DND-41 (cell line): ENCODE data around the gene ZNF445.

Experiments
- ATAC-seq: fragments of 200-7000 bp; cut with Tn5 transposase; 3 replicates; pipeline ENCODE4 v1.9.1; 2021; ENCODE audit warnings: low read depth; ENCODE audit not compliant: insufficient read depth
- DNase-seq: peaks from one replicate; pipeline ENCODE4 v3.0.0-alpha.2; 2020
- H2AFZ ChIP-seq: 2 replicates; pipeline ENCODE4 v1.6.0; 2012; ENCODE audit warnings: low read depth, low read length
- H3K27ac ChIP-seq: 2 replicates; pipeline ENCODE4 v1.5.1; 2012; ENCODE audit warnings: low read length, inconsistent platforms
- H3K27me3 ChIP-seq: fragments of 200-600 bp; sonication (generic); 2 replicates; pipeline ENCODE4 v1.6.0; 2012; ENCODE audit warnings: low read length, mild to moderate bottlenecking, inconsistent platforms; ENCODE audit not compliant: insufficient read depth, poor library complexity
- H3K36me3 ChIP-seq: 2 replicates; pipeline ENCODE4 v1.5.1; 2012; ENCODE audit warnings: low read length, inconsistent platforms; ENCODE audit not compliant: insufficient read depth
- H3K4me1 ChIP-seq: 2 replicates; pipeline ENCODE4 v1.5.1; 2012; ENCODE audit warnings: mild to moderate bottlenecking, low read length; ENCODE audit not compliant: insufficient read depth
- H3K4me2 ChIP-seq: 2 replicates; pipeline ENCODE4 v1.6.0; 2012; ENCODE audit warnings: mild to moderate bottlenecking, moderate library complexity, low read length, inconsistent platforms; ENCODE audit not compliant: insufficient read depth
- H3K4me3 ChIP-seq, 2 experiments: fragments of 200-600 bp in 1 of 2; shearing (Covaris generic) in 1 of 2; 2 replicates each; pipeline ENCODE4 v1.5.1; 2012 to 2016; ENCODE audit warnings: inconsistent platforms in 2 of 2, low read length in 2 of 2, mild to moderate bottlenecking in 2 of 2, low read depth in 1 of 2, moderate library complexity in 1 of 2
- H3K79me2 ChIP-seq: 2 replicates; pipeline ENCODE4 v1.6.0; 2012; ENCODE audit warnings: low read length, inconsistent platforms; ENCODE audit not compliant: insufficient read depth
- H3K9ac ChIP-seq: 2 replicates; pipeline ENCODE4 v1.6.0; 2012; ENCODE audit warnings: low read depth, mild to moderate bottlenecking, inconsistent platforms, low read length, moderate library complexity
- H3K9me3 ChIP-seq: 2 replicates; pipeline ENCODE4 v1.5.1; 2012; ENCODE audit warnings: low read length, moderate library complexity, mild to moderate bottlenecking, inconsistent platforms; ENCODE audit not compliant: insufficient read depth, severe bottlenecking
- H4K20me1 ChIP-seq: 2 replicates; pipeline ENCODE4 v1.6.0; 2012; ENCODE audit warnings: low read length; ENCODE audit not compliant: insufficient read depth
- EZH2 ChIP-seq: IDR thresholded peaks from 3 replicates; pipeline ENCODE4 v1.6.1; 2012; ENCODE audit warnings: borderline replicate concordance, low read depth, mild to moderate bottlenecking, moderate library complexity, low read length, inconsistent platforms; ENCODE audit not compliant: severe bottlenecking
- TF ChIP-seq, protein P1 (sequence below): IDR thresholded peaks from 2 replicates; pipeline ENCODE4 v1.5.1; 2012; ENCODE audit warnings: borderline replicate concordance, low read length, moderate library complexity, mild to moderate bottlenecking; ENCODE audit not compliant: poor library complexity, severe bottlenecking; ENCODE audit errors: extremely low read depth

The ZNF445 gene

DNA sequence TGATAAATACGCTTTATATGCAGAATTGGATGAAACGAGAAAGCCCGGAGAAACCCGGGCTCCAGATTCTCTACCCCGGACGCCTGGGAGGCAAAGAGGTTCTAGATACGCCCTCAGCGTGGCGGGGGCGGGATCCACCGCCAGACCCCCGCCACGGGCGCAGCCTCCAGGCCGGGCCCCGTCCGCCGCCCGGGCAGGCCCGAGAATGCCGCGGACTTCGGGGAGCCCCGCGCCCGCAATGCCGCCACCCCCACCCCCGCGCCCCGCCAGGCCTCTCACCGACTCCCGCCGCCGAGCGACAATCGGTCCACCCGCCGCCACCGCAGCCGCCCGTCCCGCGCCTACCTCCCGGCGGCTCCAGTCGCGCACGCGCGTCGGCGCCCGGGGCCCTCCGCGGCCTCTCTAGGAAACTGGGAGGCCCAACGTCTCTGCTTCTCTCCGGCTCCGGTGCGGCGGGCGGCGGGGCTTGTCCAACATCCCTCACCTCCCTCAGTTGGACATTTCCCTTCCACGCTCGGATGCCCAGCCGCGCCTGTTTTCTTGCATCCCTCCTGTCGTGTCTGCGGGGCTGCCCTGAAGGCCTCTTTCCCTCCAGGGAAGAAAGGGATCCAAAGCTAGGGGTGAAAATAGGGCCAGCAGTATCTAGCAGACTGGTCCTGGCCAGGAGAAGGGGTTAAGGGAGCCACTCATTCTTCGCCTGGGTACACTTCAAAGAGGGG is at the start of gene ZNF445:
TSS of gene ZNF445 (minus strand) at position 359 of the 719 bp plus-strand sequence. CDS start 22,121 bp downstream, outside the sequence.
- Histone ChIP-seq H3K27me3 (no peaks in the 10 kb centered on the region), H3K4me1 (peaks cover 40% of the 10 kb centered on the region), H3K4me2 (peak within 1 kb of the TSS; percentile 84), H3K27ac (peak within 1 kb of the TSS; percentile 88), H3K4me3 (peak within 1 kb of the TSS; percentile 77 to 79), H2AFZ (peak within 1 kb of the TSS; percentile 100), H3K9ac (peak within 1 kb of the TSS; percentile 75), H3K79me2 (peaks cover 52% of the 10 kb centered on the region), H3K36me3 (no peaks in the 10 kb centered on the region), H4K20me1 (peaks cover 6% of the 10 kb centered on the region; the same call in 1 of the 2 replicates), H3K9me3 (no peaks in the 10 kb centered on the region)
- TF ChIP-seq, protein P1, sequence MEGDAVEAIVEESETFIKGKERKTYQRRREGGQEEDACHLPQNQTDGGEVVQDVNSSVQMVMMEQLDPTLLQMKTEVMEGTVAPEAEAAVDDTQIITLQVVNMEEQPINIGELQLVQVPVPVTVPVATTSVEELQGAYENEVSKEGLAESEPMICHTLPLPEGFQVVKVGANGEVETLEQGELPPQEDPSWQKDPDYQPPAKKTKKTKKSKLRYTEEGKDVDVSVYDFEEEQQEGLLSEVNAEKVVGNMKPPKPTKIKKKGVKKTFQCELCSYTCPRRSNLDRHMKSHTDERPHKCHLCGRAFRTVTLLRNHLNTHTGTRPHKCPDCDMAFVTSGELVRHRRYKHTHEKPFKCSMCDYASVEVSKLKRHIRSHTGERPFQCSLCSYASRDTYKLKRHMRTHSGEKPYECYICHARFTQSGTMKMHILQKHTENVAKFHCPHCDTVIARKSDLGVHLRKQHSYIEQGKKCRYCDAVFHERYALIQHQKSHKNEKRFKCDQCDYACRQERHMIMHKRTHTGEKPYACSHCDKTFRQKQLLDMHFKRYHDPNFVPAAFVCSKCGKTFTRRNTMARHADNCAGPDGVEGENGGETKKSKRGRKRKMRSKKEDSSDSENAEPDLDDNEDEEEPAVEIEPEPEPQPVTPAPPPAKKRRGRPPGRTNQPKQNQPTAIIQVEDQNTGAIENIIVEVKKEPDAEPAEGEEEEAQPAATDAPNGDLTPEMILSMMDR: no peak
- no peak for TF ChIP-seq EZH2
- ATAC-seq: peak; percentile 90
- peak; percentile 83 for DNase-seq

DNA sequence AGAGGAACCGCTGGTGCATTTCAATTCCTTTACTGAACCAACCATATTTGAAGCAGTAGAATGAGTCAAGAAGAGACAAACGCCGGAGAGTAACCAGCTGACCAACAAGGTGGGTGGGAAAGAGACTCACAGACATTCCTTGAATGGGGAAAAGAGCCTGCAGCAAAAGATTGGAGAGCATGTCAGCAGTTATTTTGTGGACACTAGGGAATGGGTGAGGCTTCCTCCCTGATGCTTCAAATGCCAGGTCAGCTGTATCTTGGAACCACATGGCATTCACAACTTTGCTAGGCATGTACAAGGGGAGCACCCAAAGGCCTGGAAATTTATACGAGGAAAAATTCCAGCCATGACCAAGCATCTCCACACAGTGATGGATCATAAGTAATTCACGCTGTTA is 47.6 kb upstream of the ZNF445 start:
- no peaks in the 10 kb centered on the region for H3K9me3 ChIP-seq
- TF ChIP-seq, protein P1: no peak
- no peak for TF ChIP-seq EZH2
- H3K9ac ChIP-seq: no peak overlapping the region
- no peak overlapping the region for H3K27ac ChIP-seq
- H3K27me3 ChIP-seq: peaks cover 16% of the 10 kb centered on the region
- no peak for ATAC-seq
- H2AFZ ChIP-seq: no peak overlapping the region
- DNase-seq: no peak
- H4K20me1 ChIP-seq: no peaks in the 10 kb centered on the region
- H3K4me2 ChIP-seq: no peak overlapping the region
- H3K4me1 ChIP-seq: no peaks in the 10 kb centered on the region
- H3K4me3 ChIP-seq: no peak overlapping the region
- H3K36me3 ChIP-seq: no peaks in the 10 kb centered on the region
- no peaks in the 10 kb centered on the region for H3K79me2 ChIP-seq

DNA sequence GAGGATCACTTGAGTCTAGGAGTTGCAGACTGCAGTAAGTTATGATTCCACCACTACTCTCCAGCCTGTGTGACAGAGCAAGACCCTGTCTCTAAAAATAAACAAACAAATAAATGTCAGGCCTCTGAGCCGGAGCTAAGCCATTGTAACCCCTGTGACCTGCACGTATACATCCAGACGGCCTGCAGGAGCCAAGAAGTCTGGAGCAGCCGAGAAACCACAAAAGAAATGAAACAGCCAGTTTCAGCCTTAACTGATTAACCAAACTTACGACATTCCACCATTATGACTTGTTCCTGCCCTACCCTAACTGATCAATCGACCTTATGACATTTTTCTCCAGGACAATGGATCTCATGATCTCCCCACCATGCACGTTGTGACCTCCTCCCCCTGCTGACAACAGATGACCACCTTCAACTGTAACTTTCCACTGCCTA is 45.0 kb upstream of the ZNF445 start:
- Histone ChIP-seq H3K4me1 (no peaks in the 10 kb centered on the region), H3K9me3 (no peaks in the 10 kb centered on the region), H3K27ac (no peak overlapping the region), H4K20me1 (no peaks in the 10 kb centered on the region), H3K36me3 (no peaks in the 10 kb centered on the region), H3K4me2 (no peak overlapping the region), H3K79me2 (no peaks in the 10 kb centered on the region), H3K9ac (no peak overlapping the region), H3K27me3 (peaks cover 10% of the 10 kb centered on the region), H3K4me3 (no peak overlapping the region), H2AFZ (no peak overlapping the region)
- ATAC-seq (no peak), DNase-seq (no peak)
- TF ChIP-seq, protein P1: no peak
- no peak for TF ChIP-seq EZH2
